Measurements from ENCODE around the gene SRRD.

The SRRD gene

GRCh38 chr22:26453812-26454500, 29.7 kb upstream of the SRRD start:
- TF ChIP-seq, protein P1, sequence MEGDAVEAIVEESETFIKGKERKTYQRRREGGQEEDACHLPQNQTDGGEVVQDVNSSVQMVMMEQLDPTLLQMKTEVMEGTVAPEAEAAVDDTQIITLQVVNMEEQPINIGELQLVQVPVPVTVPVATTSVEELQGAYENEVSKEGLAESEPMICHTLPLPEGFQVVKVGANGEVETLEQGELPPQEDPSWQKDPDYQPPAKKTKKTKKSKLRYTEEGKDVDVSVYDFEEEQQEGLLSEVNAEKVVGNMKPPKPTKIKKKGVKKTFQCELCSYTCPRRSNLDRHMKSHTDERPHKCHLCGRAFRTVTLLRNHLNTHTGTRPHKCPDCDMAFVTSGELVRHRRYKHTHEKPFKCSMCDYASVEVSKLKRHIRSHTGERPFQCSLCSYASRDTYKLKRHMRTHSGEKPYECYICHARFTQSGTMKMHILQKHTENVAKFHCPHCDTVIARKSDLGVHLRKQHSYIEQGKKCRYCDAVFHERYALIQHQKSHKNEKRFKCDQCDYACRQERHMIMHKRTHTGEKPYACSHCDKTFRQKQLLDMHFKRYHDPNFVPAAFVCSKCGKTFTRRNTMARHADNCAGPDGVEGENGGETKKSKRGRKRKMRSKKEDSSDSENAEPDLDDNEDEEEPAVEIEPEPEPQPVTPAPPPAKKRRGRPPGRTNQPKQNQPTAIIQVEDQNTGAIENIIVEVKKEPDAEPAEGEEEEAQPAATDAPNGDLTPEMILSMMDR (IDR thresholded peaks at IDR 0.05; ENCODE audit: extremely low read depth, insufficient read depth, missing control alignments) = no peak
- no peak for DNase-seq (ENCODE audit: low spot score)
- in situ Hi-C loops (cut with MboI; ENCODE audit: low pct_unique_long_range_greater_than_20kb, low sequenced_read_pairs, unreplicated experiment) = loop anchor here (10.0 kb wide), 1 partner anchor 49 kb away; no protein-coding TSS in a partner anchor

- in situ Hi-C loops (cut with MboI; ENCODE audit: low pct_unique_long_range_greater_than_20kb, low sequenced_read_pairs, unreplicated experiment) = loop anchor here (10.0 kb wide), 1 partner anchor 53 kb away; no protein-coding TSS in a partner anchor
- TF ChIP-seq, protein P1 (IDR thresholded peaks at IDR 0.05; ENCODE audit: extremely low read depth, insufficient read depth, missing control alignments) = no peak
- DNase-seq (ENCODE audit: low spot score) = no peak
Observed at GRCh38 chr22:26457661-26458272, 25.9 kb upstream of the SRRD start.

- TF ChIP-seq, protein P1 (IDR thresholded peaks at IDR 0.05; ENCODE audit: extremely low read depth, insufficient read depth, missing control alignments) = no peak
- no peak for DNase-seq (ENCODE audit: low spot score)
- in situ Hi-C loops (cut with MboI; ENCODE audit: low pct_unique_long_range_greater_than_20kb, low sequenced_read_pairs, unreplicated experiment) = loop anchor here (10.0 kb wide), 1 partner anchor 95 kb away; no protein-coding TSS in a partner anchor
Observed at GRCh38 chr22:26460202-26460601, 23.5 kb upstream of the SRRD start.

GRCh38 chr22:26461188-26461810, 22.4 kb upstream of the SRRD start:
- peak; percentile 53 for DNase-seq (ENCODE audit: low spot score)
- in situ Hi-C loops (cut with MboI; ENCODE audit: low pct_unique_long_range_greater_than_20kb, low sequenced_read_pairs, unreplicated experiment) = loop anchor here (10.0 kb wide), 1 partner anchor 96 kb away; no protein-coding TSS in a partner anchor
- TF ChIP-seq, protein P1 (IDR thresholded peaks at IDR 0.05; ENCODE audit: extremely low read depth, insufficient read depth, missing control alignments) = peak; percentile 69

DNA sequence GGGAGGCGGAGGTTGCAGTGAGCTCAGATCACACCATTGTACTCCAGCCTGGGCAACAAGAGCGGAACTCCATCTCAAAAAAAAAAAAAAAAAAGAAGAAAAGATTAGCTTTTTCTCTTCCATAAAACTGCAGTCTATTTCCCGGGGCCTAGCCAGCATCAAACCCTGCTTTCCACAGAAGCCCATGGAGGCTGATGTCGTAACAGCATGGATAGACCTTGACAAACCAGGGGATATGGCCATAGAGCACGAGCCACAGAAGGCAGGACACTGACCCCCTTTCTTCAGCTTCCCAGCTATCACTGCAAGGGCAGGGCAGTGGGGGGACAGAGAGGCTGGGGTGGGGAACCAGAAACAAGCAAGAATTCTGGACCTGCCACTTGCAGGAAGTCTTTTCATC, 21.6 kb upstream of the SRRD start:
- in situ Hi-C loops (cut with MboI; ENCODE audit: low pct_unique_long_range_greater_than_20kb, low sequenced_read_pairs, unreplicated experiment) = loop anchor here (10.0 kb wide), 1 partner anchor 97 kb away; no protein-coding TSS in a partner anchor
- TF ChIP-seq, protein P1 (IDR thresholded peaks at IDR 0.05; ENCODE audit: extremely low read depth, insufficient read depth, missing control alignments) = no peak
- no peak for DNase-seq (ENCODE audit: low spot score)

DNA sequence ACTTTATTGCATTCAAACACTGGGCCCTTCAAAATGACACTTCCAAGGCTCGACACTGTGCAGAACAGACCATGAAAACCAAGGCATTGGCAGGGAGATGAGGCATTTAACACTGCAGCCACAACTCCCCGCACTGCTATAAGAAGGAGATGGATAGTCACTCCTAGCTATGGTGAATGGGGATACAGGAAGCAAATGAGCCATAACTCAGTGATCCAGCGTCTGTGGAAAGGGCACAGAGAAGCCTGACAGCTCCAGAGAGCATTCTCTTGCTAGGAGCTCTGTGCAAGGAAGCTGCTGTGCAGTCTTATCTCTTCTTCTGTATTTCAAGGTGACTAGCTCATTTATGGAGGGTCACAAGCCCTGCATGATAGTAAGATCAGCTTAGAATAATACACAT, 21.0 kb upstream of the SRRD start:
- in situ Hi-C loops (cut with MboI; ENCODE audit: low pct_unique_long_range_greater_than_20kb, low sequenced_read_pairs, unreplicated experiment) = loop anchor here (10.0 kb wide), 1 partner anchor 98 kb away; no protein-coding TSS in a partner anchor
- DNase-seq (ENCODE audit: low spot score) = no peak

More for the DNA sequence above, 21.0 kb upstream of the SRRD start:
- TF ChIP-seq, protein P1 (IDR thresholded peaks at IDR 0.05; ENCODE audit: extremely low read depth, insufficient read depth, missing control alignments) = no peak
